Spleen (tissue), 11 donors: ENCODE data around the gene MAN1C1. TPM values are rescaled to one million over a fixed set of nuclear protein-coding genes. Genes with fewer than 3 reads are reported as not detected.

Source experiments
- DNase-seq: peaks from one replicate; pipeline ENCODE4 v3.0.0-alpha.2; 2020
- H3K27ac ChIP-seq, 8 donors: fragments of 200-600 bp; sonication (generic) in 7 of 8; 1 replicate in 4 of 8; 2 replicates in 4 of 8; pipeline versions ENCODE4 v1.5.0 to v1.8.0; 2016 to 2021; ENCODE audit warnings: inconsistent platforms in 4 of 8, mild to moderate bottlenecking in 4 of 8, moderate library complexity in 1 of 8
- H3K27me3 ChIP-seq, 7 donors: fragments of 200-600 bp; sonication (generic) in 6 of 7; replicated peaks in 1 of 7; 1 replicate in 4 of 7; 2 replicates in 3 of 7; pipeline versions ENCODE4 v1.5.0 to v1.8.0; 2016 to 2021; ENCODE audit warnings: inconsistent platforms in 3 of 7, mild to moderate bottlenecking in 1 of 7
- H3K36me3 ChIP-seq, 6 donors: fragments of 200-600 bp; sonication (generic) in 5 of 6; 1 replicate in 4 of 6; 2 replicates in 2 of 6; pipeline versions ENCODE4 v1.5.0 to v1.8.0; 2016 to 2021; ENCODE audit warnings: inconsistent platforms in 2 of 6
- H3K4me1 ChIP-seq, 6 donors: fragments of 200-600 bp; sonication (generic) in 5 of 6; 1 replicate in 3 of 6; 2 replicates in 3 of 6; pipeline versions ENCODE4 v1.5.0 to v1.8.0; 2016 to 2021; ENCODE audit warnings: inconsistent platforms in 3 of 6
- H3K4me3 ChIP-seq, 8 donors: fragments of 200-600 bp; sonication (generic) in 7 of 8; 1 replicate in 4 of 8; 2 replicates in 4 of 8; pipeline versions ENCODE4 v1.5.0 to v1.8.0; 2016 to 2021; ENCODE audit warnings: inconsistent platforms in 4 of 8, mild to moderate bottlenecking in 4 of 8, moderate library complexity in 2 of 8
- H3K9me3 ChIP-seq, 8 donors: fragments of 200-600 bp; sonication (generic) in 7 of 8; 1 replicate in 4 of 8; 2 replicates in 4 of 8; pipeline versions ENCODE4 v1.5.0 to v1.8.0; 2016 to 2021; ENCODE audit warnings: inconsistent platforms in 4 of 8
- CTCF ChIP-seq, 11 experiments: fragments of 200-600 bp in 7 of 11; fragments of 450-650 bp in 4 of 11; sonication (generic) in 4 of 11; IDR thresholded peaks in 8 of 11; conservative IDR thresholded peaks in 3 of 11; 1 replicate in 7 of 11; 2 replicates in 4 of 11; pipeline versions ENCODE4 v1.4.0 to v1.8.0; 2016 to 2021; ENCODE audit warnings: antibody characterized with exemption in 11 of 11, inconsistent platforms in 4 of 11, mild to moderate bottlenecking in 1 of 11
- POLR2A ChIP-seq, 3 donors: fragments of 450-650 bp; IDR thresholded peaks; one replicate each; pipeline ENCODE4 v1.5.1; 2017; ENCODE audit warnings: antibody characterized with exemption in 3 of 3, mild to moderate bottlenecking in 1 of 3
- POLR2AphosphoS5 ChIP-seq, 3 donors: sonication (generic); formaldehyde crosslinking; IDR thresholded peaks; one replicate each; pipeline ENCODE4 v1.5.1; 2017; ENCODE audit warnings: antibody characterized with exemption in 3 of 3
- WGBS, 5 donors: extraction: QIAGEN DNeasy Blood & Tissue Kit in 3 of 5; methylation state at CpG; one replicate each; pipeline versions ENCODE4 v1.1.5 to v1.1.7; 2013 to 2018; 5-methylcytosine and 5-hydroxymethylcytosine counted together
- intact Hi-C: fragments of 100-400 bp; cut with DNase I; formaldehyde crosslinking; loops from one replicate; pipeline ENCODE4 v1.15.0; 2023; ENCODE audit warnings: low total_unique reads
- polyA plus RNA-seq, 3 donors: library from polyadenylated mRNA; stranded (reverse); fragments of 200-250 nt; gene quantifications; one replicate each; pipeline ENCODE4 v1.2.1, GENCODE V29; 2013
- total RNA-seq, 7 donors: library from RNA; depleted of rRNA in 3 of 7; stranded (reverse); fragments of >200 nt in 3 of 7; fragmentation: NEBNext Ultra II Directional in 4 of 7; extraction: Animal tissue kit (Norgen Biotek cat#: 25700) in 4 of 7; gene quantifications; one replicate each; pipeline versions ENCODE4 v1.1.0 to v1.2.1, GENCODE V29; 2016 to 2021
- donor health status: healthy with polysubstance abuse.
- donor health status: DM: no; HTN: no; CAD: no; lungs with moderate emphysema.
- donor health status: DM: no; HTN: no; CAD: no.
- donor health status: Bipolar disorder and iron deficiency.
- donor health status: healthy.
- donor health status: DM: no; HTN: no; CAD: no.
- donor health status: DM: yes; HTN: yes; CAD: no.

The MAN1C1 gene
- total and polyA plus RNA-seq, 10 donors: 4.6 to 54.3 (median 41.1) TPM

- Histone ChIP-seq H3K4me1 (peaks cover 9 to 64% (median 24%) of the 10 kb centered on the region in 6 donors), H3K27me3 (peaks cover 0 to 4% (median 0%) of the 10 kb centered on the region in 7 donors), H3K9me3 (peaks cover 0 to 6% (median 4%) of the 10 kb centered on the region in 8 donors), H3K36me3 (peaks cover 0 to 13% (median 3%) of the 10 kb centered on the region in 6 donors), H3K27ac (no peak overlapping the region), H3K4me3 (no peak overlapping the region)
- WGBS, 5 donors: 90 to 97% (median 92%) methylated on average over 7 of the region's 7 CpGs
- intact Hi-C loops: no loop called here
- no peak for DNase-seq
- no peak for TF ChIP-seq POLR2AphosphoS5 (IDR thresholded peaks at IDR 0.05)
- no peak for TF ChIP-seq POLR2A (IDR thresholded peaks at IDR 0.05)
Measured at GRCh38 chr1:25643929-25644328, 27.3 kb downstream of the MAN1C1 start.

GRCh38 chr1:25644962-25645361 lies 28.4 kb downstream of the MAN1C1 start:
- TF ChIP-seq CTCF (IDR thresholded peaks at IDR 0.05 in 8 of 11, conservative IDR thresholded peaks at IDR 0.05 in 3 of 11) (no peak), POLR2AphosphoS5 (IDR thresholded peaks at IDR 0.05) (no peak), POLR2A (IDR thresholded peaks at IDR 0.05) (no peak)
- no peaks in the 10 kb centered on the region for H3K9me3 ChIP-seq
- H3K4me1 ChIP-seq: peaks cover 9 to 66% (median 24%) of the 10 kb centered on the region in 6 donors
- H3K27me3 ChIP-seq: peaks cover 0 to 4% (median 0%) of the 10 kb centered on the region in 7 donors
- intact Hi-C loops: no loop called here
- no peak overlapping the region for H3K4me3 ChIP-seq
- DNase-seq: no peak
- H3K27ac ChIP-seq: no peak overlapping the region
- WGBS, 5 donors: 79 to 89% (median 83%) methylated on average over 4 of the region's 4 CpGs
- H3K36me3 ChIP-seq: peaks cover 0 to 13% (median 3%) of the 10 kb centered on the region in 6 donors

GRCh38 chr1:25645637-25646400 lies 29.2 kb downstream of the MAN1C1 start:
- TF ChIP-seq POLR2AphosphoS5 (IDR thresholded peaks at IDR 0.05): no peak
- no peak for TF ChIP-seq CTCF (IDR thresholded peaks at IDR 0.05 in 8 of 11, conservative IDR thresholded peaks at IDR 0.05 in 3 of 11)
- TF ChIP-seq POLR2A (IDR thresholded peaks at IDR 0.05): no peak
- WGBS, 5 donors: 89 to 92% (median 91%) methylated on average over 22 to 23 of the region's 23 CpGs
- no peak for DNase-seq
- Histone ChIP-seq H3K4me3 (no peak overlapping the region), H3K27ac (no peak overlapping the region), H3K4me1 (peaks cover 9 to 73% (median 25%) of the 10 kb centered on the region in 6 donors), H3K36me3 (peaks cover 0 to 13% (median 3%) of the 10 kb centered on the region in 6 donors), H3K9me3 (no peaks in the 10 kb centered on the region), H3K27me3 (peaks cover 0 to 4% (median 0%) of the 10 kb centered on the region in 7 donors)
- intact Hi-C loops: no loop called here

GRCh38 chr1:25647106-25647505 lies 30.5 kb downstream of the MAN1C1 start:
- H3K9me3 ChIP-seq: no peaks in the 10 kb centered on the region
- no peak overlapping the region for H3K4me3 ChIP-seq
- DNase-seq: no peak
- intact Hi-C loops: no loop called here
- 88 to 97% (median 94%) methylated on average over 4 of the region's 4 CpGs for WGBS, 5 donors
- H3K27me3 ChIP-seq: peaks cover 0 to under 1% (median 0%) of the 10 kb centered on the region in 7 donors
- peaks cover 0 to 13% (median 3%) of the 10 kb centered on the region in 6 donors for H3K36me3 ChIP-seq
- no peak for TF ChIP-seq CTCF (IDR thresholded peaks at IDR 0.05 in 8 of 11, conservative IDR thresholded peaks at IDR 0.05 in 3 of 11)
- no peak for TF ChIP-seq POLR2A (IDR thresholded peaks at IDR 0.05)
- no peak for TF ChIP-seq POLR2AphosphoS5 (IDR thresholded peaks at IDR 0.05)
- peaks cover 12 to 73% (median 29%) of the 10 kb centered on the region in 6 donors for H3K4me1 ChIP-seq
- no peak overlapping the region for H3K27ac ChIP-seq
